Stimulated activated CD8-positive, alpha-beta memory T cell treated with anti-CD3 and anti-CD28 coated beads, Interleukin-12 subunit alpha, Interleukin-12 subunit beta, amount 100 ng/mL, for 24 hours (primary cell): ENCODE data around the gene MAPT.
"Not testable (repeated sequence)": the region's sequence is repeated elsewhere in the genome, so short reads cannot be mapped to it uniquely, and the experiment has no call there.

ENCODE experiments used
- DNase-seq: peaks from one replicate; pipeline ENCODE4 v3.0.0-alpha.2; 2020; ENCODE audit errors: extremely low read depth

The MAPT gene

GRCh38 chr17:45862127-45862526, 32.2 kb upstream of the MAPT start:
- DNase-seq = not testable (repeated sequence)

GRCh38 chr17:45863857-45864654, 30.3 kb upstream of the MAPT start:
- DNase-seq = no peak

GRCh38 chr17:45867171-45867570, 27.2 kb upstream of the MAPT start:
- DNase-seq = no peak

- no peak for DNase-seq
Observed at GRCh38 chr17:45867702-45868101, 26.7 kb upstream of the MAPT start.

- no peak for DNase-seq
Observed at GRCh38 chr17:45868276-45868675, 26.1 kb upstream of the MAPT start.

- no peak for DNase-seq
Observed at GRCh38 chr17:45869676-45870341, 24.5 kb upstream of the MAPT start.

- DNase-seq = no peak
Observed at GRCh38 chr17:45870342-45870974, 23.9 kb upstream of the MAPT start.

GRCh38 chr17:45871718-45872117, 22.6 kb upstream of the MAPT start:
- DNase-seq = no peak

GRCh38 chr17:45873728-45874127, 20.6 kb upstream of the MAPT start:
- no peak for DNase-seq

GRCh38 chr17:45874151-45874550, 20.2 kb upstream of the MAPT start:
- DNase-seq = no peak

GRCh38 chr17:45876539-45876938, 17.8 kb upstream of the MAPT start:
- DNase-seq = no peak

- DNase-seq = no peak
Observed at GRCh38 chr17:45877467-45877866, 16.9 kb upstream of the MAPT start.

- no peak for DNase-seq
Observed at GRCh38 chr17:45883063-45883462, 11.3 kb upstream of the MAPT start.

- DNase-seq = no peak
Observed at GRCh38 chr17:45886852-45887251, 7.5 kb upstream of the MAPT start.

GRCh38 chr17:45888392-45888791, 6.0 kb upstream of the MAPT start:
- no peak for DNase-seq

- DNase-seq = no peak
Observed at GRCh38 chr17:45889579-45889978, 4.8 kb upstream of the MAPT start.

- no peak for DNase-seq
Observed at GRCh38 chr17:45893725-45894021, 681 bp upstream of the MAPT start.

- DNase-seq = no peak
Observed at GRCh38 chr17:45895304-45895968, 1.1 kb downstream of the MAPT start.

GRCh38 chr17:45895969-45896785, 1.8 kb downstream of the MAPT start:
- no peak for DNase-seq

GRCh38 chr17:45896803-45897693, 2.7 kb downstream of the MAPT start:
- DNase-seq = no peak

- no peak for DNase-seq
Observed at GRCh38 chr17:45900136-45900535, 5.8 kb downstream of the MAPT start.
